ENCODE results near the gene KRT71. TPM values are rescaled to one million over a fixed set of nuclear protein-coding genes. Genes with fewer than 3 reads are reported as not detected.

KRT71 gene
- total and polyA plus RNA-seq, 2 of the 8 experiments (the other 6 are each of a cell fraction or from before 2014, with no cell fraction given), result not detected

GRCh38 chr12:52496054-52496453, 56.9 kb downstream of the KRT71 start:
- Histone ChIP-seq H3K18ac (ENCODE audit: extremely low read depth, low read length) (peak overlapping the region; percentile 10), H2BK12ac (ENCODE audit: low read depth, low read length) (no peak overlapping the region), H3K14ac (ENCODE audit: insufficient read length) (no peak overlapping the region), H3K4me1 (replicated peaks in 1 of 4; ENCODE audit: control insufficient read depth in 3 of 4, insufficient read depth in 4 of 4, low read length in 3 of 4) (peaks cover 5 to 10% (median 8%) of the 10 kb centered on the region in 4 experiments; a peak in 6 of 7 replicates), H3K27me3 (replicated peaks in 1 of 4; ENCODE audit: control insufficient read depth in 3 of 4, extremely low read depth in 1 of 4, insufficient read depth in 3 of 4, low read length in 3 of 4) (no peaks in the 10 kb centered on the region; a peak in 1 of 7 replicates), H3K9ac (replicated peaks in 1 of 4; ENCODE audit: extremely low read depth in 1 of 4, low read depth in 3 of 4, low read length in 3 of 4) (no peak overlapping the region), H2AFZ (ENCODE audit: low read length) (no peak overlapping the region), H2BK20ac (ENCODE audit: low read length) (no peak overlapping the region), H3K4ac (replicated peaks; ENCODE audit: insufficient read length, low read depth, low read length) (no peak overlapping the region), H3K79me2 (ENCODE audit: control insufficient read depth in 1 of 2, insufficient read depth in 2 of 2, low read length in 2 of 2) (no peaks in the 10 kb centered on the region), H2BK15ac (ENCODE audit: low read length) (no peak overlapping the region), H3K4me3 (ENCODE audit: extremely low read depth in 1 of 4, insufficient read depth in 2 of 4, low read depth in 3 of 4, low read length in 4 of 4) (0 out of 8 replicates have a peak overlapping the region, but pooled peaks of 2 of the 4 experiments have one; percentile 2 to 3), H4K91ac (replicated peaks; ENCODE audit: insufficient read length, low read length) (no peak overlapping the region), H2BK5ac (ENCODE audit: low read depth, low read length) (peak overlapping the region; percentile 47; the same call in 1 of the 2 replicates), H3K36me3 (ENCODE audit: control insufficient read depth in 2 of 4, insufficient read depth in 4 of 4, low read length in 3 of 4) (no peaks in the 10 kb centered on the region), H3K23me2 (ENCODE audit: low read depth, low read length) (no peaks in the 10 kb centered on the region; the same call in 1 of the 2 replicates), H4K5ac (ENCODE audit: insufficient read length, low read depth, low read length) (peak overlapping the region; percentile 15), H3K4me2 (ENCODE audit: insufficient read depth in 1 of 2, low read depth in 2 of 2, low read length in 2 of 2) (peak overlapping the region; percentile 7 to 32; a peak in 2 of 4 replicates), H4K20me1 (replicated peaks in 1 of 2; ENCODE audit: control insufficient read depth in 1 of 2, insufficient read depth in 2 of 2, low read length in 2 of 2) (no peaks in the 10 kb centered on the region), H4K8ac (ENCODE audit: extremely low read depth, insufficient read depth, low read length) (no peak overlapping the region), H3K9me3 (ENCODE audit: insufficient read depth in 2 of 2, low read depth in 1 of 2, low read length in 1 of 2) (no peaks in the 10 kb centered on the region), H3K23ac (ENCODE audit: insufficient read length) (no peak overlapping the region), H3K27ac (ENCODE audit: low read depth, low read length) (peak overlapping the region; percentile 25; the same call in 1 of the 2 replicates), H3K56ac (replicated peaks; ENCODE audit: insufficient read length, low read depth, low read length) (no peak overlapping the region), H3K79me1 (ENCODE audit: low read depth, low read length) (no peaks in the 10 kb centered on the region), H2BK120ac (replicated peaks; ENCODE audit: low read depth, low read length) (peak overlapping the region; percentile 16), H2AK5ac (ENCODE audit: low read depth, low read length) (no peak overlapping the region)
- DNase-seq (ENCODE audit: low read depth in 1 of 2, low spot score in 2 of 2), result no peak
- FAIRE-seq, result no peak
- 70% methylated on average over 2 of the region's 2 CpGs; no CpG with 5 or more reads in 1 of the 2 experiments for WGBS, 2 experiments (ENCODE audit: extremely low coverage in 1 of 2, insufficient coverage in 1 of 2, insufficient read length in 1 of 2, insufficient replicate concordance in 2 of 2, low coverage in 1 of 2, low lambda C conversion rate in 2 of 2, missing lambda C conversion rate in 1 of 2)
- ChIA-PET CTCF (ENCODE audit: partially characterized antibody) (interaction anchor here (1.3 to 4.6 kb wide), 7 partner anchors 10 to 352 kb away, joined by 3 to 29 read pairs (median 6); no protein-coding TSS in a partner anchor), POLR2A (ENCODE audit: partially characterized antibody) (interaction anchor here (1.5 kb wide), 1 partner anchor 9 kb away, joined by 3 read pairs; no protein-coding TSS in a partner anchor)
- no peak for TF ChIP-seq SP2 (IDR thresholded peaks at IDR 0.05; ENCODE audit: low read length)
- no peak for TF ChIP-seq RXRA (IDR thresholded peaks at IDR 0.05; ENCODE audit: insufficient read depth, low read depth, low read length)

All from H1 (cell line).